Right atrium auricular region (tissue), 2 donors: ENCODE data around the gene DPP10. TPM values are rescaled to one million over a fixed set of nuclear protein-coding genes. Genes with fewer than 3 reads are reported as not detected.

Experiments
- DNase-seq: peaks from one replicate; pipeline ENCODE4 v3.0.0-alpha.2; 2019; ENCODE audit warnings: low spot score
- H3K27ac ChIP-seq, 2 donors: fragments of 200-600 bp; sonication (generic); 1 replicate in 1 of 2; 2 replicates in 1 of 2; pipeline ENCODE4 v1.5.1; 2016 to 2019
- H3K27me3 ChIP-seq, 2 donors: fragments of 200-600 bp; sonication (generic); one replicate each; pipeline versions ENCODE4 v1.5.1 to v1.6.0; 2017 to 2019
- H3K36me3 ChIP-seq: fragments of 200-600 bp; sonication (generic); one replicate; pipeline ENCODE4 v1.5.1; 2016
- H3K4me1 ChIP-seq, 2 donors: fragments of 200-600 bp; sonication (generic); one replicate each; pipeline versions ENCODE4 v1.5.1 to v1.6.0; 2017 to 2019
- H3K4me3 ChIP-seq, 2 donors: fragments of 200-600 bp; sonication (generic); 1 replicate in 1 of 2; 2 replicates in 1 of 2; pipeline ENCODE4 v1.5.1; 2017 to 2019; ENCODE audit warnings: mild to moderate bottlenecking in 1 of 2, moderate library complexity in 1 of 2
- H3K9me3 ChIP-seq, 2 donors: fragments of 200-600 bp; sonication (generic); one replicate each; pipeline ENCODE4 v1.5.1; 2019
- total RNA-seq, 2 donors: library from RNA; depleted of rRNA; stranded (reverse); fragments of >200 nt; gene quantifications; one replicate each; pipeline ENCODE4 v1.1.0, GENCODE V29; 2016
- TF ChIP-seq, protein P1 (sequence below), 2 donors: fragments of 200-600 bp; sonication (generic); IDR thresholded peaks; one replicate each; pipeline ENCODE4 v1.5.1; 2019; ENCODE audit warnings: antibody characterized with exemption in 2 of 2

DPP10 gene
- total RNA-seq, 2 donors from 2014 or later = not detected

DNA sequence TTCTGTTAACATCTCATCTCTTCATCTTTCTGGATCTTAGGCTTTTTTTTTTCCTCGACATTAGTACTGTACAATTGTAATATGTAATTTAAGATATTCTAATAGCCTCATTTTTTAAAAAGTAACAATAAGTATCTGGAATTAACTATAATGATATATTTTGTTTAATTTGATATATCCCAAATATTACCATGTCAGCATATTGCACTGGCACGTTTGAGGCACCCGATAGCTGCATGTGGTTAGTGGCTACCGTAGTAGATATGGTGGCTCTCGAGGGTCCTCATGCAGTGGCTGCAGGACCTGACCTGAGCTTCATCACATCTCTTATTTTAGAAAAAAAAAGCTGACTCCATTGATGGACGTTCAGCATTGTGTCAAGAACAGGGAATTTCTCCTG lies 371.9 kb downstream of the DPP10 start:
- no peak for DNase-seq
- H3K27ac ChIP-seq = no peak overlapping the region
- H3K9me3 ChIP-seq = no peaks in the 10 kb centered on the region
- no peaks in the 10 kb centered on the region for H3K36me3 ChIP-seq
- H3K4me1 ChIP-seq = no peaks in the 10 kb centered on the region
- TF ChIP-seq, protein P1, sequence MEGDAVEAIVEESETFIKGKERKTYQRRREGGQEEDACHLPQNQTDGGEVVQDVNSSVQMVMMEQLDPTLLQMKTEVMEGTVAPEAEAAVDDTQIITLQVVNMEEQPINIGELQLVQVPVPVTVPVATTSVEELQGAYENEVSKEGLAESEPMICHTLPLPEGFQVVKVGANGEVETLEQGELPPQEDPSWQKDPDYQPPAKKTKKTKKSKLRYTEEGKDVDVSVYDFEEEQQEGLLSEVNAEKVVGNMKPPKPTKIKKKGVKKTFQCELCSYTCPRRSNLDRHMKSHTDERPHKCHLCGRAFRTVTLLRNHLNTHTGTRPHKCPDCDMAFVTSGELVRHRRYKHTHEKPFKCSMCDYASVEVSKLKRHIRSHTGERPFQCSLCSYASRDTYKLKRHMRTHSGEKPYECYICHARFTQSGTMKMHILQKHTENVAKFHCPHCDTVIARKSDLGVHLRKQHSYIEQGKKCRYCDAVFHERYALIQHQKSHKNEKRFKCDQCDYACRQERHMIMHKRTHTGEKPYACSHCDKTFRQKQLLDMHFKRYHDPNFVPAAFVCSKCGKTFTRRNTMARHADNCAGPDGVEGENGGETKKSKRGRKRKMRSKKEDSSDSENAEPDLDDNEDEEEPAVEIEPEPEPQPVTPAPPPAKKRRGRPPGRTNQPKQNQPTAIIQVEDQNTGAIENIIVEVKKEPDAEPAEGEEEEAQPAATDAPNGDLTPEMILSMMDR (IDR thresholded peaks at IDR 0.05) = no peak
- H3K27me3 ChIP-seq = no peaks in the 10 kb centered on the region
- no peak overlapping the region for H3K4me3 ChIP-seq

DNA sequence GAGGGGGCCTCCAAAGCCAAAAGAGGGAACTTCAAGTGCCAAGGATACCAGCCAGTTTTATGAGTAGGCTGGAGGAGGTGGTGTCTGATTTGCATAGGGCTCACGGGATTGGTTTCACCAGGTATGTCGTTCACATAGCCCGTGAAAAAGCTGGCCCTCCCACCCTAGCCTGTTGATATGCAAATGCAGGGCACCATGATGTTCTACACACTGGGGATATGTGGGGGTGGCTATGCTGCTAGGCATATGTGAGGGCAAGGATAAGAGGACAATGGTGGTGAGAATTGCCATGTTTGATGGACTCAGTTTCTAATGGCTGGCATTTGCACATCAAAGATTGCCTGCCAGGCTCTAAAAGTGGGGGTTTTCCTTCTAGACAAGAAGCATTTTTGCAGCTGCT lies 378.6 kb downstream of the DPP10 start:
- no peaks in the 10 kb centered on the region for H3K9me3 ChIP-seq
- DNase-seq = no peak
- H3K36me3 ChIP-seq = no peaks in the 10 kb centered on the region
- H3K27ac ChIP-seq = no peak overlapping the region
- H3K4me1 ChIP-seq = no peaks in the 10 kb centered on the region
- TF ChIP-seq, protein P1 (IDR thresholded peaks at IDR 0.05) = no peak
- H3K27me3 ChIP-seq = no peaks in the 10 kb centered on the region
- no peak overlapping the region for H3K4me3 ChIP-seq

DNA sequence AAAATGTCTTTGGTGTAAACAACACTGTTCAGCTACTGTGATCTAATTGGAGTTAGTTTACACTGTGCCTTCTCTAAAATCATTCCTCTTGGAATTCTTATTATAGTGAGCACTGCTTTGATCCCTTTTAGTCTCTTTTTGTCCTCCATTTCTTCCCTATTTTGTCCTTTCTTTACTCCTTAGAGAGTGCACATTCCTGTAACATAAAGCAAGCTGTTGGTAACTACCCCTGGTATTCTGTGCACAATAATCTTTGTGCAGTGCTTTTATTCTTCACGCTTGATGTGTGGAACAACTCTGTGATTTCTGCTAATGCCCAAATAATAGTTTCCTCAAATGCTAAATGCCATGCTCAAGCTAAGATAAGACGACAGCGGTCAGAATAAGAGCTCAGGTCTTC lies 401.5 kb downstream of the DPP10 start:
- H3K9me3 ChIP-seq = no peaks in the 10 kb centered on the region
- no peaks in the 10 kb centered on the region for H3K36me3 ChIP-seq
- no peak for DNase-seq
- H3K27me3 ChIP-seq = no peaks in the 10 kb centered on the region
- no peak overlapping the region for H3K4me3 ChIP-seq
- H3K27ac ChIP-seq = no peak overlapping the region
- no peaks in the 10 kb centered on the region for H3K4me1 ChIP-seq
- TF ChIP-seq, protein P1 (IDR thresholded peaks at IDR 0.05) = no peak

DNA sequence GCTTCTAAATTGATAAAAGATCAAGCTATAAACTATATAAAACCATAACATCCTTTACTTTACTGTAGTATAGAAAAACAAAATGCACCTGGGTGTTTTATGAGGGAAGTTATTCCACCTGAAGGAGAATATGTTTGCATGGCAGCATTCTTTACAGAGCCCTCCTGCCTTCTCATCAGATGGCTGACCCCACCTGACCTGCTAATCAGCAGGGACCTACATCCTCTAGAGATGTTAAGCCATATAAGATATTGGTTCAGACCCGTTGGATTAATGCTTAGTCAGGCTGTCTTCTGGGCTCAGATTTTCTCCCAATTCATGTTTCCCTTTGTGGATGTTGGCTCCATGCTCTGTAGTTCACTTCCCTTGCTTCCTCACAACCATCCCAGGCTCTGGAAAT lies 414.8 kb downstream of the DPP10 start:
- no peak for DNase-seq
- Histone ChIP-seq H3K9me3 (no peaks in the 10 kb centered on the region), H3K27ac (no peak overlapping the region), H3K36me3 (no peaks in the 10 kb centered on the region), H3K4me1 (no peaks in the 10 kb centered on the region), H3K27me3 (no peaks in the 10 kb centered on the region), H3K4me3 (no peak overlapping the region)
- TF ChIP-seq, protein P1 (IDR thresholded peaks at IDR 0.05) = no peak

DNA sequence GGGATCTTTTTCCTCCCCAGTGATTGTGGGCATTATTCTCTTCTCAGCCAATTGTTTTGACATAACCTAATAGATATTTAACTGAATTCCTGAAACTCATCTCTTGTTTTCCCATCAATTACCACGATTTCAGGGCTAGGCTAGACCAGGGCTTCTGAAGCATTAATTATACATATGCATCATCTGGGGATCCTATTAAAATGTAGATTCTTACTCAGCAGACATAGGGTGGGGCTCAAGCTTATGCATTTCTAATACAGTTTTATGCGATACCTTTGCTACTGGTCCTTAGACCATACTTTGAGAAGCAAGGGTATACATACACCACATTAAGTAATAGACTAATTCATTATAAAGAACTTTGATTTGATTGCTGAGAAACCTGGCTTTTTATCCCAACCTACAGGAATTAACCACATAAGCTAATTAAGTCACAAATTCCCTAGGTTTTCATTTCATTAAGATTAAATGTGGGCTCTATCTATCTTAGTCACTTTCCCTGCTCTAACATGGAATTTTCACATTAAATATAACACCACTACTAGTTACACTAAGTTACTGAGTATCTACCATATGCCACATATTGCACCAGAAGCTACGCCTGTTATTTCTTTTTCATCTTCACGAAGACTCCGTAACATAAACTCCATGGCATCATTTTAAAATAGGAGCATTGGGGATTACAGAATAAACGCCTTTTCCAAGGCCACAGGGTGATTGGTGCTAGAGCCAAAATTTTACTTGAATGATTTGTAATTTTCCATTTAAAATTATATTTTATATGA lies 417.5 kb downstream of the DPP10 start:
- no peak for DNase-seq
- Histone ChIP-seq H3K9me3 (no peaks in the 10 kb centered on the region), H3K36me3 (no peaks in the 10 kb centered on the region), H3K4me3 (no peak overlapping the region), H3K4me1 (no peaks in the 10 kb centered on the region), H3K27me3 (no peaks in the 10 kb centered on the region), H3K27ac (no peak overlapping the region)
- TF ChIP-seq, protein P1 (IDR thresholded peaks at IDR 0.05) = no peak

DNA sequence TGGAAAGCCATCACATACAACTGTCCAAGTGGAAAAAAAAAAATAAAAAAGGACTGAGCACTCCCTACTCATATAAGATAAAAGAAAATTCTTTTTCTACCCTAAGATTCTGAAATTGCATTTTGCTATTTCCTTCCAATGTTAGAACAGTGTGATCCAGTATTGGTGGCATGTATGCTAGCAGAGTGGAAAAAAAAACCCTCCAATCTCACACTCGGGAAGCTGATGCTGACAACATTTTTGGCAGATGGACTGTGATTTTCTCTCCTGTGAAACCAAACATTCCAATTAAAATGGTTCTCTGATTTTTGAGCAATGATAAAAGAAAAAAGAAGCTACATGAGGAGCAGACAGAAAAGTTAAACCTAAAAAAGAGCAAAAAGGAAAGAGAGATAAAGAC lies 419.8 kb downstream of the DPP10 start:
- TF ChIP-seq, protein P1 (IDR thresholded peaks at IDR 0.05) = no peak
- DNase-seq = no peak

More for the DNA sequence above, 419.8 kb downstream of the DPP10 start:
- H3K4me3 ChIP-seq = no peak overlapping the region
- H3K27ac ChIP-seq = no peak overlapping the region
- H3K9me3 ChIP-seq = no peaks in the 10 kb centered on the region
- H3K36me3 ChIP-seq = no peaks in the 10 kb centered on the region
- H3K27me3 ChIP-seq = no peaks in the 10 kb centered on the region
- no peaks in the 10 kb centered on the region for H3K4me1 ChIP-seq
